Renal cortical epithelial cell (primary cell): ENCODE measurements around the gene COMMD1. TPM values are rescaled to one million over a fixed set of nuclear protein-coding genes. Genes with fewer than 3 reads are reported as not detected.
A peak's percentile ranks its signal among the peaks of the same experiment; 100 is the strongest.
"Not testable (repeated sequence)": the region's sequence is repeated elsewhere in the genome, so short reads cannot be mapped to it uniquely, and the experiment has no call there.

Experiments
- DNase-seq: peaks from one replicate; pipeline ENCODE4 v3.0.0-alpha.2; 2011; ENCODE audit warnings: low read depth
- total RNA-seq: library from RNA; depleted of rRNA; stranded (reverse); fragments of >200 nt; gene quantifications from 2 replicates; pipeline ENCODE4 v1.2.3, GENCODE V29; 2014

COMMD1 gene
- 35.9 and 43.7 TPM in 2 replicates for total RNA-seq

GRCh38 chr2:61905372-61906185 is at the start of gene COMMD1:
COMMD1 (plus strand) TSS chr2:61905674; CDS start chr2:61905679, 5 bp downstream.
- DNase-seq: peak; percentile 48

- no peak for DNase-seq
Observed at GRCh38 chr2:61857224-61857623, 48.2 kb upstream of the COMMD1 start.

- DNase-seq: no peak
Observed at GRCh38 chr2:61862085-61862484, 43.4 kb upstream of the COMMD1 start.

- DNase-seq: not testable (repeated sequence)
Observed at GRCh38 chr2:61866482-61867089, 38.9 kb upstream of the COMMD1 start.

GRCh38 chr2:61876400-61876799 is 29.1 kb upstream of the COMMD1 start:
- no peak for DNase-seq

GRCh38 chr2:61877571-61878245 is 27.8 kb upstream of the COMMD1 start:
- DNase-seq: no peak

- DNase-seq: peak; percentile 23
Observed at GRCh38 chr2:61878761-61879160, 26.7 kb upstream of the COMMD1 start.

- not testable (repeated sequence) for DNase-seq
Observed at GRCh38 chr2:61879351-61879750, 26.1 kb upstream of the COMMD1 start.

GRCh38 chr2:61882850-61883249 is 22.6 kb upstream of the COMMD1 start:
- no peak for DNase-seq

- no peak for DNase-seq
Observed at GRCh38 chr2:61885896-61886603, 19.4 kb upstream of the COMMD1 start.

GRCh38 chr2:61887717-61888266 is 17.7 kb upstream of the COMMD1 start:
- peak; percentile 34 for DNase-seq

- peak; percentile 55 for DNase-seq
Observed at GRCh38 chr2:61888267-61889055, 17.0 kb upstream of the COMMD1 start, which contains the start of gene CCT4. CCT4 (minus strand) TSS chr2:61888656; CDS start chr2:61888507, 149 bp downstream.

- DNase-seq: peak; percentile 13
Observed at GRCh38 chr2:61898810-61899209, 6.7 kb upstream of the COMMD1 start.

- DNase-seq: no peak
Observed at GRCh38 chr2:61900281-61900680, 5.2 kb upstream of the COMMD1 start.

GRCh38 chr2:61906186-61906470 is 654 bp downstream of the COMMD1 start:
- no peak for DNase-seq

GRCh38 chr2:61909116-61909515 is 3.6 kb downstream of the COMMD1 start:
- no peak for DNase-seq

- DNase-seq: peak; percentile 18
Observed at GRCh38 chr2:61910603-61911002, 5.1 kb downstream of the COMMD1 start.

- DNase-seq: peak; percentile 8
Observed at GRCh38 chr2:61911510-61911909, 6.0 kb downstream of the COMMD1 start.

GRCh38 chr2:61914794-61915193 is 9.3 kb downstream of the COMMD1 start:
- DNase-seq: not testable (repeated sequence)

- no peak for DNase-seq
Observed at GRCh38 chr2:61920548-61920947, 15.1 kb downstream of the COMMD1 start.

GRCh38 chr2:61922714-61923113 is 17.2 kb downstream of the COMMD1 start:
- DNase-seq: no peak
